CD14-positive monocyte (primary cell): ENCODE data around the gene KDM5C. TPM values are rescaled to one million over a fixed set of nuclear protein-coding genes. Genes with fewer than 3 reads are reported as not detected.
A peak's percentile ranks its signal among the peaks of the same experiment; 100 is the strongest.

Experiments
- DNase-seq, 3 donors: peaks; one replicate each; pipeline ENCODE4 v3.0.0-alpha.2; 2011 to 2022
- H2AFZ ChIP-seq: 2 replicates; pipeline ENCODE4 v1.6.0; 2012; ENCODE audit warnings: mild to moderate bottlenecking, low read depth, low read length, inconsistent platforms; ENCODE audit not compliant: insufficient read depth, poor library complexity, severe bottlenecking
- H3K27ac ChIP-seq, 2 donors: 1 replicate in 1 of 2; 2 replicates in 1 of 2; pipeline ENCODE4 v1.5.1; 2012 to 2013; ENCODE audit warnings: low read length in 2 of 2, control low read depth in 1 of 2, inconsistent platforms in 1 of 2, low read depth in 1 of 2, mild to moderate bottlenecking in 1 of 2
- H3K27me3 ChIP-seq, 2 donors: one replicate each; pipeline versions ENCODE4 v1.6.0 to v1.6.1; 2011 to 2013; ENCODE audit warnings: low read length in 2 of 2; ENCODE audit not compliant: control insufficient read depth in 2 of 2, insufficient read depth in 2 of 2
- H3K36me3 ChIP-seq, 2 donors: replicated peaks in 1 of 2; 1 replicate in 1 of 2; 2 replicates in 1 of 2; pipeline versions ENCODE4 v1.5.1 to v1.6.1; 2012 to 2013; ENCODE audit warnings: low read length in 2 of 2, control low read depth in 1 of 2, inconsistent platforms in 1 of 2, mild to moderate bottlenecking in 1 of 2; ENCODE audit not compliant: insufficient read depth in 2 of 2, control insufficient read depth in 1 of 2
- H3K4me1 ChIP-seq, 2 donors: 1 replicate in 1 of 2; 2 replicates in 1 of 2; pipeline versions ENCODE4 v1.5.1 to v1.6.1; 2012 to 2013; ENCODE audit warnings: low read length in 2 of 2, control low read depth in 1 of 2, inconsistent platforms in 1 of 2, mild to moderate bottlenecking in 1 of 2, moderate library complexity in 1 of 2; ENCODE audit not compliant: insufficient read depth in 2 of 2, control insufficient read depth in 1 of 2
- H3K4me2 ChIP-seq: replicated peaks from 2 replicates; pipeline ENCODE3; 2012; ENCODE audit warnings: low read length, moderate library complexity, mild to moderate bottlenecking; ENCODE audit not compliant: poor library complexity, severe bottlenecking; ENCODE audit errors: extremely low read depth
- H3K4me3 ChIP-seq, 3 experiments: fragments of 200-600 bp in 1 of 3; sonication (generic) in 1 of 3; replicated peaks in 1 of 3; 1 replicate in 2 of 3; 2 replicates in 1 of 3; pipeline ENCODE4 v1.5.1; 2011 to 2013; ENCODE audit warnings: low read length in 3 of 3, mild to moderate bottlenecking in 3 of 3, control low read depth in 2 of 3, low read depth in 2 of 3, inconsistent platforms in 1 of 3, moderate library complexity in 1 of 3
- H3K79me2 ChIP-seq: 2 replicates; pipeline ENCODE4 v1.6.0; 2012; ENCODE audit warnings: mild to moderate bottlenecking, control low read depth, inconsistent platforms, low read length, moderate library complexity; ENCODE audit not compliant: insufficient read depth
- H3K9ac ChIP-seq: 2 replicates; pipeline ENCODE4 v1.6.0; 2017; ENCODE audit warnings: low read length, mild to moderate bottlenecking; ENCODE audit not compliant: insufficient read depth, poor library complexity, severe bottlenecking
- H3K9me3 ChIP-seq, 2 donors: replicated peaks in 1 of 2; 1 replicate in 1 of 2; 2 replicates in 1 of 2; pipeline versions ENCODE4 v1.5.1 to v1.6.1; 2012 to 2013; ENCODE audit warnings: low read length in 2 of 2, control low read depth in 1 of 2; ENCODE audit not compliant: control insufficient read depth in 1 of 2, insufficient read depth in 1 of 2
- H4K20me1 ChIP-seq: 2 replicates; pipeline ENCODE4 v1.6.0; 2012; ENCODE audit warnings: mild to moderate bottlenecking, low read length, control low read depth, moderate library complexity; ENCODE audit not compliant: insufficient read depth
- H3K27ac Mint-ChIP-seq, 7 donors: one replicate each; pipeline ENCODE4 v1.8.0; 2020; ENCODE audit warnings: mild to moderate bottlenecking in 7 of 7, mixed read lengths in 7 of 7, moderate library complexity in 6 of 7, inconsistent platforms in 2 of 7
- H3K27me3 Mint-ChIP-seq, 3 donors: one replicate each; pipeline ENCODE4 v1.8.0; 2021 to 2022; ENCODE audit warnings: low read depth in 3 of 3, mild to moderate bottlenecking in 3 of 3, mixed read lengths in 3 of 3, moderate library complexity in 3 of 3, inconsistent platforms in 1 of 3
- H3K36me3 Mint-ChIP-seq, 2 donors: one replicate each; pipeline ENCODE4 v1.8.0; 2020; ENCODE audit warnings: mixed read lengths in 2 of 2, inconsistent platforms in 1 of 2, mild to moderate bottlenecking in 1 of 2
- H3K4me1 Mint-ChIP-seq: one replicate; pipeline ENCODE4 v1.8.0; 2020; ENCODE audit warnings: mild to moderate bottlenecking, mixed read lengths
- H3K4me3 Mint-ChIP-seq, 2 donors: one replicate each; pipeline ENCODE4 v1.8.0; 2020; ENCODE audit warnings: mild to moderate bottlenecking in 2 of 2, mixed read lengths in 2 of 2, moderate library complexity in 1 of 2
- H3K9me3 Mint-ChIP-seq, 7 donors: one replicate each; pipeline ENCODE4 v1.8.0; 2020 to 2022; ENCODE audit warnings: mixed read lengths in 7 of 7, mild to moderate bottlenecking in 6 of 7, moderate library complexity in 6 of 7, inconsistent platforms in 2 of 7
- CTCF ChIP-seq: fragments of 200-600 bp; IDR thresholded peaks from one replicate; pipeline ENCODE4 v1.8.0; 2022; ENCODE audit warnings: antibody characterized with exemption, mild to moderate bottlenecking
- WGBS: methylation state at CpG from one replicate; pipeline ENCODE4 v1.1.5; 2013; ENCODE audit warnings: missing lambda C conversion rate; ENCODE audit not compliant: insufficient coverage; 5-methylcytosine and 5-hydroxymethylcytosine counted together
- intact Hi-C, 2 donors: fragments of 100-400 bp; cut with micrococcal nuclease; formaldehyde crosslinking; loops; one replicate each; pipeline versions ENCODE4 v1.15.0 to v1.15.1; 2023
- polyA plus RNA-seq, 3 donors: library from polyadenylated mRNA; depleted of rRNA in 1 of 3; unstranded in 2 of 3; stranded (reverse) in 1 of 3; fragments of 300-500 nt in 2 of 3; fragments of >200 nt in 1 of 3; fragmentation: Illumina TruSeq in 2 of 3; gene quantifications; 1 replicate in 2 of 3; 2 replicates in 1 of 3; pipeline ENCODE4 v1.2.3, GENCODE V29; 2012 to 2021

Gene KDM5C
- polyA plus RNA-seq, 3 donors, result 13.3 to 93.6 (median 16.7) TPM

GRCh38 chrX:53241558-53241957 is 16.6 kb upstream of the KDM5C start:
- H3K9ac ChIP-seq, result no peak overlapping the region
- H3K9me3 ChIP-seq, result no peaks in the 10 kb centered on the region
- no peak overlapping the region for H3K4me3 ChIP-seq
- H3K79me2 ChIP-seq, result no peaks in the 10 kb centered on the region
- Mint-ChIP-seq H3K36me3 (peaks cover 50 to 61% of the 10 kb centered on the region in 2 donors), H3K27ac (peak overlapping the region in 2 of 7 donors; percentile 4 to 19), H3K9me3 (peaks cover 0 to 1% (median 0%) of the 10 kb centered on the region in 7 donors), H3K4me3 (no peak overlapping the region), H3K4me1 (no peaks in the 10 kb centered on the region), H3K27me3 (peaks cover 0 to 33% (median 3%) of the 10 kb centered on the region in 3 donors)
- H4K20me1 ChIP-seq, result no peaks in the 10 kb centered on the region
- TF ChIP-seq CTCF, result no peak
- 83% methylated on average over 2 of the region's 7 CpGs for WGBS
- H3K36me3 ChIP-seq, result peaks cover 52 to 67% of the 10 kb centered on the region in 2 donors
- intact Hi-C loops, result no loop called here
- H3K4me2 ChIP-seq, result no peak overlapping the region
- H2AFZ ChIP-seq, result no peak overlapping the region
- H3K27ac ChIP-seq, result no peak overlapping the region
- DNase-seq, result no peak
- H3K4me1 ChIP-seq, result no peaks in the 10 kb centered on the region
- no peaks in the 10 kb centered on the region for H3K27me3 ChIP-seq

GRCh38 chrX:53239474-53239873 is 14.5 kb upstream of the KDM5C start:
- no peaks in the 10 kb centered on the region for H3K27me3 ChIP-seq
- Mint-ChIP-seq H3K4me1 (no peaks in the 10 kb centered on the region), H3K36me3 (peaks cover 50 to 71% of the 10 kb centered on the region in 2 donors), H3K27me3 (peaks cover 0 to 38% (median 3%) of the 10 kb centered on the region in 3 donors), H3K4me3 (no peak overlapping the region), H3K9me3 (peaks cover 0 to 3% (median 0%) of the 10 kb centered on the region in 7 donors), H3K27ac (no peak overlapping the region)
- WGBS, result 100% methylated on average over 1 of the region's 6 CpGs
- no peak overlapping the region for H3K4me3 ChIP-seq
- DNase-seq, result no peak
- no peak overlapping the region for H3K27ac ChIP-seq
- H2AFZ ChIP-seq, result no peak overlapping the region
- no peak overlapping the region for H3K9ac ChIP-seq
- H3K36me3 ChIP-seq, result peaks cover 61 to 75% of the 10 kb centered on the region in 2 donors
- H4K20me1 ChIP-seq, result no peaks in the 10 kb centered on the region
- H3K9me3 ChIP-seq, result no peaks in the 10 kb centered on the region
- intact Hi-C loops, result no loop called here
- no peak overlapping the region for H3K4me2 ChIP-seq
- no peaks in the 10 kb centered on the region for H3K79me2 ChIP-seq
- no peak for TF ChIP-seq CTCF
- no peaks in the 10 kb centered on the region for H3K4me1 ChIP-seq
